ENCODE results near the gene KCNQ5.
"Not testable (repeated sequence)": the region's sequence is repeated elsewhere in the genome, so short reads cannot be mapped to it uniquely, and the experiment has no call there.

KCNQ5 gene

GRCh38 chr6:72856801-72857200, 234.9 kb downstream of the KCNQ5 start:
- DNase-seq: no peak

GRCh38 chr6:72857791-72858585, 236.1 kb downstream of the KCNQ5 start:
- DNase-seq: no peak

- no peak for DNase-seq
These were observed 239.2 kb downstream of the KCNQ5 start for GRCh38 chr6:72861059-72861458.

GRCh38 chr6:72861935-72862432, 240.1 kb downstream of the KCNQ5 start:
- DNase-seq: no peak

GRCh38 chr6:72863131-72863530, 241.3 kb downstream of the KCNQ5 start:
- no peak for DNase-seq

- no peak for DNase-seq
These were observed 242.4 kb downstream of the KCNQ5 start for GRCh38 chr6:72864236-72864635.

- no peak for DNase-seq
These were observed 242.9 kb downstream of the KCNQ5 start for GRCh38 chr6:72864799-72865198.

GRCh38 chr6:72865467-72865866, 243.6 kb downstream of the KCNQ5 start:
- DNase-seq: no peak

GRCh38 chr6:72869621-72870020, 247.8 kb downstream of the KCNQ5 start:
- DNase-seq: no peak

GRCh38 chr6:72873433-72873832, 251.6 kb downstream of the KCNQ5 start:
- no peak for DNase-seq

- DNase-seq: no peak
These were observed 254.4 kb downstream of the KCNQ5 start for GRCh38 chr6:72876256-72876655.

GRCh38 chr6:72886170-72886569, 264.3 kb downstream of the KCNQ5 start:
- no peak for DNase-seq

GRCh38 chr6:72890233-72890632, 268.4 kb downstream of the KCNQ5 start:
- no peak for DNase-seq

GRCh38 chr6:72890671-72891070, 268.8 kb downstream of the KCNQ5 start:
- DNase-seq: no peak

GRCh38 chr6:72892901-72893300, 271.0 kb downstream of the KCNQ5 start:
- DNase-seq: no peak

- DNase-seq: no peak
These were observed 272.2 kb downstream of the KCNQ5 start for GRCh38 chr6:72894091-72894490.

GRCh38 chr6:72898313-72898712, 276.4 kb downstream of the KCNQ5 start:
- not testable (repeated sequence) for DNase-seq

- DNase-seq: no peak
These were observed 284.0 kb downstream of the KCNQ5 start for GRCh38 chr6:72905705-72906478.

GRCh38 chr6:72911463-72912155, 289.7 kb downstream of the KCNQ5 start:
- no peak for DNase-seq

GRCh38 chr6:72913797-72914196, 291.9 kb downstream of the KCNQ5 start:
- no peak for DNase-seq

- DNase-seq: no peak
These were observed 294.4 kb downstream of the KCNQ5 start for GRCh38 chr6:72916298-72916697.

- DNase-seq: no peak
These were observed 295.0 kb downstream of the KCNQ5 start for GRCh38 chr6:72916906-72917305.

- DNase-seq: no peak
These were observed 300.5 kb downstream of the KCNQ5 start for GRCh38 chr6:72922401-72922800.
